Kidney (tissue), 14 donors: ENCODE data around the gene ECT2L. TPM values are rescaled to one million over a fixed set of nuclear protein-coding genes. Genes with fewer than 3 reads are reported as not detected.

ENCODE experiments used
- DNase-seq, 5 donors: peaks; one replicate each; pipeline ENCODE4 v3.0.0-alpha.2; 2013 to 2020
- FAIRE-seq: peaks from 2 replicates; lab custom pipeline; 2012; peaks lifted over from hg19 to GRCh38; lab: Jason Lieb, UNC
- H3K27ac ChIP-seq, 2 donors: one replicate each; pipeline ENCODE4 v1.7.0; 2013; ENCODE audit warnings: low read depth in 2 of 2, low read length in 2 of 2, inconsistent platforms in 1 of 2
- H3K27me3 ChIP-seq: one replicate; pipeline ENCODE4 v1.7.1; 2013; ENCODE audit warnings: low read length, inconsistent platforms; ENCODE audit not compliant: control insufficient read depth, insufficient read depth
- H3K36me3 ChIP-seq, 3 donors: one replicate each; pipeline versions ENCODE4 v1.7.0 to v1.7.1; 2013; ENCODE audit warnings: low read length in 3 of 3, control low read depth in 1 of 3, inconsistent platforms in 1 of 3; ENCODE audit not compliant: insufficient read depth in 3 of 3, control insufficient read depth in 2 of 3
- H3K4me1 ChIP-seq, 3 donors: one replicate each; pipeline versions ENCODE4 v1.7.0 to v1.7.1; 2013; ENCODE audit warnings: low read length in 3 of 3, inconsistent platforms in 1 of 3, low read depth in 1 of 3; ENCODE audit not compliant: control insufficient read depth in 2 of 3, insufficient read depth in 2 of 3
- H3K4me3 ChIP-seq, 3 donors: one replicate each; pipeline versions ENCODE4 v1.7.0 to v1.8.1; 2013; ENCODE audit warnings: low read length in 3 of 3, control low read depth in 1 of 3, inconsistent platforms in 1 of 3
- H3K9ac ChIP-seq, 3 donors: one replicate each; pipeline versions ENCODE4 v1.7.0 to v1.7.1; 2013; ENCODE audit warnings: low read length in 3 of 3, control low read depth in 1 of 3, inconsistent platforms in 1 of 3
- H3K9me3 ChIP-seq, 3 donors: one replicate each; pipeline versions ENCODE4 v1.7.0 to v1.7.1; 2013; ENCODE audit warnings: low read length in 3 of 3, control low read depth in 1 of 3, inconsistent platforms in 1 of 3; ENCODE audit not compliant: control insufficient read depth in 2 of 3, insufficient read depth in 1 of 3
- CTCF ChIP-seq: IDR thresholded peaks from 3 replicates; pipeline ENCODE4 v1.5.1; 2012; ENCODE audit warnings: mild to moderate bottlenecking, moderate library complexity, borderline replicate concordance; ENCODE audit not compliant: insufficient read depth; ENCODE audit errors: extremely low read depth
- intact Hi-C: fragments of 100-400 bp; cut with DNase I; formaldehyde crosslinking; loops from one replicate; pipeline ENCODE4 v1.11.1; 2022
- polyA plus RNA-seq: library from polyadenylated mRNA; stranded (reverse); fragments of 350-450 nt; fragmentation: Illumina TruSeq; extraction: RNeasy Lipid Tissue Mini Kit (QIAGEN cat#74804); gene quantifications from one replicate; pipeline ENCODE4 v1.2.3, GENCODE V29; 2014; ENCODE audit warnings: low read depth, low replicate concordance; ENCODE audit not compliant: insufficient read depth
- total RNA-seq: library from RNA; stranded (reverse); fragmentation: NEBNext Ultra II Directional; extraction: Animal tissue kit (Norgen Biotek cat#: 25700); gene quantifications from one replicate; pipeline ENCODE4 v1.2.1, GENCODE V29; 2021
- donor health status: control.
- donor health status: control.
- donor health status: control.
- donor health status: control.
- donor health status: control.
- donor health status: DM: yes; HTN: yes; CAD: no.
- donor health status: Normal renal cell carcinoma (clear cell type).

The ECT2L gene
- total and polyA plus RNA-seq, 2 donors from 2014 or later: 0.13 TPM; not detected in 1

- no peaks in the 10 kb centered on the region for H3K9me3 ChIP-seq
- no peak overlapping the region for H3K9ac ChIP-seq
- TF ChIP-seq CTCF: no peak
- H3K36me3 ChIP-seq: no peaks in the 10 kb centered on the region
- no peak for FAIRE-seq
- no peak overlapping the region for H3K4me3 ChIP-seq
- intact Hi-C loops: no loop called here
- no peak for DNase-seq
- H3K4me1 ChIP-seq: no peaks in the 10 kb centered on the region
- H3K27ac ChIP-seq: no peak overlapping the region
- H3K27me3 ChIP-seq: no peaks in the 10 kb centered on the region
Observed at GRCh38 chr6:138849791-138850190, 53.9 kb downstream of the ECT2L start.

DNA sequence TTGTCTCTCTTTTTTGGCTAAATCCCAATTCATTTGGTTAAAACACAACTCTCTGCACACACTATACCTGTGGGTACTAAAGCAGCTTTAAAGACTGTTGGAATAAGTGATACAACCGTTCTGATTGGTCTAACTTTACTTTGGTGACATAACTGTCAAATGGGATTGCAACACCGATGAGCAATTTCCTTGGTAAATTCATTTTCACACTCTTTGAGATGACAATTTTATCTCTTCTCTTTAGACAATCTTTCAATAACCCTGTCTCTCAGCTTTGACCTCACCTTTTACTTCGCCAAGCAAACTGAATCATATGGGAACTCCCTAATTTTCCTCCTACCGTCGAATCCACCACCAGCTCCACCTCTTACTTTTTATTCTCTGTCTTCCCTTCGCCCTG, 60.8 kb downstream of the ECT2L start:
- DNase-seq (no peak), FAIRE-seq (no peak)
- H3K9ac ChIP-seq: no peak overlapping the region
- H3K27ac ChIP-seq: no peak overlapping the region
- TF ChIP-seq CTCF: no peak
- H3K4me1 ChIP-seq: no peaks in the 10 kb centered on the region
- no peaks in the 10 kb centered on the region for H3K36me3 ChIP-seq
- intact Hi-C loops: no loop called here
- H3K4me3 ChIP-seq: no peak overlapping the region
- no peaks in the 10 kb centered on the region for H3K27me3 ChIP-seq
- no peaks in the 10 kb centered on the region for H3K9me3 ChIP-seq

DNA sequence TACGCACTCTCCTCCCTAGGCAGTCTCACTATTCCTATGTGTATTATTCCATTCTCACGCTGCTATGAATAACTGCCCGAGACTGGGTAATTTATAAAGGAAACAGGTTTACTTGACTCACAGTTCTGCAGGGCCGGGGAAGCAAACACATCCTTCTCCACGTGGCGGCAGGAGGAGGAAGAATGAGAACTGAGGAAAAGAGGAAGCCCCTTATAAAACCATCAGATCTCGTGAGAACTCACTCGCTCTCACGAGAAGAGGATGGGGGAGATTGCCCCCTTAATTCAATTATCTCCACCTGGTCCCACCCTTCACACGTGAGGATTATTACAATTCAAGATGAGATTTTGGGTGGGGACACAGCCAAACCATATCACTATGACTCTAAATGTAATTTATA, 61.9 kb downstream of the ECT2L start:
- DNase-seq: no peak
- Histone ChIP-seq H3K36me3 (no peaks in the 10 kb centered on the region), H3K9me3 (no peaks in the 10 kb centered on the region), H3K27ac (no peak overlapping the region), H3K4me1 (no peaks in the 10 kb centered on the region), H3K27me3 (no peaks in the 10 kb centered on the region), H3K9ac (no peak overlapping the region), H3K4me3 (no peak overlapping the region)
- no peak for TF ChIP-seq CTCF
- FAIRE-seq: no peak
- intact Hi-C loops: no loop called here

GRCh38 chr6:138862456-138862855, 66.6 kb downstream of the ECT2L start:
- Histone ChIP-seq H3K4me1 (no peaks in the 10 kb centered on the region), H3K9me3 (no peaks in the 10 kb centered on the region), H3K27me3 (no peaks in the 10 kb centered on the region), H3K36me3 (no peaks in the 10 kb centered on the region), H3K27ac (no peak overlapping the region), H3K4me3 (no peak overlapping the region), H3K9ac (no peak overlapping the region)
- FAIRE-seq (no peak), DNase-seq (no peak)
- intact Hi-C loops: no loop called here
- no peak for TF ChIP-seq CTCF
